ENCODE measurements around the gene ARHGEF16.

DNA sequence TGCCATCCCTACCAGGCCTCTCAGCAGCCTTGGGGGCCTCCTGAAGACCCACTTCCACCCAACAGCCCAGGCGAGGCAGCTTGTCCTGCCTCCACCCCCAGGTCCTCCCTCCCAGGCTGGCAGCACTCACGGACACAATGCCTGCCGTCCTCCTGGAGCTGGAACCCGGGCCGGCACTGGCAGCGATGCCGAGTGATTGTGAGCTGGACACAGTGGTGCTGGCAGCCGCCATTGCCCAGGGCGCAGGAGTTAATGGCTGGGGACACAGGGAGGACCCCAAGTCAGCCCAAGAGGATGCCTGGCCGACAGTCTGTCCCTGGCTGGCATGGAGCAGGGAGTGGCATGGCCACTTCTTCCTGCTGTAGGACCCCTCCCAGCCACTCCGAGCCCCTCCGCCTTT is 60.8 kb downstream of the ARHGEF16 start:
- no peak for TF ChIP-seq POLR2A (IDR thresholded peaks at IDR 0.05)
- TF ChIP-seq, protein P1, sequence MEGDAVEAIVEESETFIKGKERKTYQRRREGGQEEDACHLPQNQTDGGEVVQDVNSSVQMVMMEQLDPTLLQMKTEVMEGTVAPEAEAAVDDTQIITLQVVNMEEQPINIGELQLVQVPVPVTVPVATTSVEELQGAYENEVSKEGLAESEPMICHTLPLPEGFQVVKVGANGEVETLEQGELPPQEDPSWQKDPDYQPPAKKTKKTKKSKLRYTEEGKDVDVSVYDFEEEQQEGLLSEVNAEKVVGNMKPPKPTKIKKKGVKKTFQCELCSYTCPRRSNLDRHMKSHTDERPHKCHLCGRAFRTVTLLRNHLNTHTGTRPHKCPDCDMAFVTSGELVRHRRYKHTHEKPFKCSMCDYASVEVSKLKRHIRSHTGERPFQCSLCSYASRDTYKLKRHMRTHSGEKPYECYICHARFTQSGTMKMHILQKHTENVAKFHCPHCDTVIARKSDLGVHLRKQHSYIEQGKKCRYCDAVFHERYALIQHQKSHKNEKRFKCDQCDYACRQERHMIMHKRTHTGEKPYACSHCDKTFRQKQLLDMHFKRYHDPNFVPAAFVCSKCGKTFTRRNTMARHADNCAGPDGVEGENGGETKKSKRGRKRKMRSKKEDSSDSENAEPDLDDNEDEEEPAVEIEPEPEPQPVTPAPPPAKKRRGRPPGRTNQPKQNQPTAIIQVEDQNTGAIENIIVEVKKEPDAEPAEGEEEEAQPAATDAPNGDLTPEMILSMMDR (IDR thresholded peaks at IDR 0.05) = no peak
